Tibial nerve (tissue), 4 donors: ENCODE results near the gene ZNF629.

ENCODE experiments used
- EP300 ChIP-seq, 2 donors: sonication (generic); formaldehyde crosslinking; IDR thresholded peaks; one replicate each; pipeline ENCODE4 v1.6.1; 2017; ENCODE audit warnings: antibody characterized with exemption in 2 of 2, mild to moderate bottlenecking in 1 of 2
- POLR2A ChIP-seq, 2 donors: fragments of 450-650 bp; IDR thresholded peaks; one replicate each; pipeline ENCODE4 v1.6.1; 2017; ENCODE audit warnings: antibody characterized with exemption in 2 of 2, mild to moderate bottlenecking in 2 of 2, moderate library complexity in 2 of 2
- TF ChIP-seq, protein P1 (sequence below), 5 experiments: fragments of 200-600 bp in 3 of 5; fragments of 450-650 bp in 2 of 5; sonication (generic) in 3 of 5; IDR thresholded peaks; one replicate each; pipeline ENCODE4 v1.5.1; 2016 to 2019; ENCODE audit warnings: antibody characterized with exemption in 5 of 5, mild to moderate bottlenecking in 3 of 5, moderate library complexity in 2 of 5

DNA sequence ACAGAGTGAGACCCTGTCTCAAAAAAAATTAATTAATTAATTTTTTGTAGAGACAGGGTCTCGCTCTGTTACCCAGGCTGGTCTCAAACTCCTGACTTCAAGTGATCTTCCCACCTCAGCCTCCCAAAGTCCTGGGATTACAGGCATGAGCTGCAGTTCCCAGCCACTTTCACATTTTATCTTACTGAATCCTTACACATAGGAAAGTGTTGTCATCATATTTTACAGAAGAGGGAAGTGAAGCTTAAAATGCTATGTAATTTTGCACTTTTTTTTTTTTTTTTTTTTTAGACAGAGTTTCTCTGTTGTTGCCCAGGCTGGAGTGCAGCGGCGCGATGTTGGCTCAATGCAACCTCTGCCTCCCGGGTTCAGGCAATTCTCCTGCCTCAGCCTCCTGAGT is 21.1 kb upstream of the ZNF629 start:
- TF ChIP-seq, protein P1, sequence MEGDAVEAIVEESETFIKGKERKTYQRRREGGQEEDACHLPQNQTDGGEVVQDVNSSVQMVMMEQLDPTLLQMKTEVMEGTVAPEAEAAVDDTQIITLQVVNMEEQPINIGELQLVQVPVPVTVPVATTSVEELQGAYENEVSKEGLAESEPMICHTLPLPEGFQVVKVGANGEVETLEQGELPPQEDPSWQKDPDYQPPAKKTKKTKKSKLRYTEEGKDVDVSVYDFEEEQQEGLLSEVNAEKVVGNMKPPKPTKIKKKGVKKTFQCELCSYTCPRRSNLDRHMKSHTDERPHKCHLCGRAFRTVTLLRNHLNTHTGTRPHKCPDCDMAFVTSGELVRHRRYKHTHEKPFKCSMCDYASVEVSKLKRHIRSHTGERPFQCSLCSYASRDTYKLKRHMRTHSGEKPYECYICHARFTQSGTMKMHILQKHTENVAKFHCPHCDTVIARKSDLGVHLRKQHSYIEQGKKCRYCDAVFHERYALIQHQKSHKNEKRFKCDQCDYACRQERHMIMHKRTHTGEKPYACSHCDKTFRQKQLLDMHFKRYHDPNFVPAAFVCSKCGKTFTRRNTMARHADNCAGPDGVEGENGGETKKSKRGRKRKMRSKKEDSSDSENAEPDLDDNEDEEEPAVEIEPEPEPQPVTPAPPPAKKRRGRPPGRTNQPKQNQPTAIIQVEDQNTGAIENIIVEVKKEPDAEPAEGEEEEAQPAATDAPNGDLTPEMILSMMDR (IDR thresholded peaks at IDR 0.05): no peak
- TF ChIP-seq POLR2A (IDR thresholded peaks at IDR 0.05): no peak
- TF ChIP-seq EP300 (IDR thresholded peaks at IDR 0.05): no peak
